ENCODE data around the gene SCAMP4.

SCAMP4 gene, protein sequence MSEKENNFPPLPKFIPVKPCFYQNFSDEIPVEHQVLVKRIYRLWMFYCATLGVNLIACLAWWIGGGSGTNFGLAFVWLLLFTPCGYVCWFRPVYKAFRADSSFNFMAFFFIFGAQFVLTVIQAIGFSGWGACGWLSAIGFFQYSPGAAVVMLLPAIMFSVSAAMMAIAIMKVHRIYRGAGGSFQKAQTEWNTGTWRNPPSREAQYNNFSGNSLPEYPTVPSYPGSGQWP

DNA sequence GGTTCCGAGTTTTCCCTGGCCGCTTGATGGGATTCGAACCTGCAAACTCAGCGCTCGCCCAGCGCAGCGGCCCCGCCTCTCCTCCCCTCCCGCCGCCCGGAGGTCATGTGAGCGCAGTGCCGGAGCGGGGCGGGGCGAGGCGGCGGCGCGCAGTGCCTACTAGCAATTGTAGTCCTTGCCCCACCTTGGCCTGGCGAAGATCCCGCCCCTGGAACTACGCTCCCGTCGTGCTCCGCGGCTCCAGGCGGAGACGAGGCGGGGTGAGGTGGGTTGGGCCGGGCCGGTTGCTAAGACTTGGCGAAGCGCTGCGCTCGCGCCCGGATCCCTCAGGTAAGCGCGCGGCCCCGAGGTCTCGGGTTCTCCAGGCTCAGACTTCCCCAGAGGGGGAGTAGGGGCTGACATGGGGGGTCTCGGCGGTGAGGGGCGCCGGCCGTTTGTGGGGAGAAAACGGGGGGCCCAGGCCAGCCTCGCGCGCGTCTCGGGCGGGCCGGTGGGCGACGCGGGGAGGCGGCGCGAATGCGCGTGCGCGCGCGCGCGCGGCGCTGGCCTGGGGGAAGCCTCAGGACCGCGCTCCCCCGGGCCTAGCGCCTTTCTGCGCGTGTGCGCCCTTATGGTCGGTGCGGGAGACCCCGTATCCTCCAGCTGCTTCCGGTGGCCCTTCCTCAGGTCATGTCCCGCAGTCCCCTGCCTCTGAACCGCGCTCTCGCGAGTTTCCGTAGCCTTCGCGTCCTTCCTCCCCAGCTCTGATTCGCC is at the start of gene SCAMP4, which contains the start of gene ADAT3:
Gene SCAMP4, plus strand, starts transcription at position 290 of the 753 bp plus-strand sequence. CDS start 9,621 bp downstream, outside the sequence.
Gene ADAT3, plus strand, starts transcription at position 290 of the 753 bp plus-strand sequence. CDS start 6,649 bp downstream, outside the sequence.
- DNase-seq, result peak; percentile 93 to 99 (median 96)

GRCh38 chr19:1855828-1856255 is 49.4 kb upstream of the SCAMP4 start:
- DNase-seq, result no peak

DNA sequence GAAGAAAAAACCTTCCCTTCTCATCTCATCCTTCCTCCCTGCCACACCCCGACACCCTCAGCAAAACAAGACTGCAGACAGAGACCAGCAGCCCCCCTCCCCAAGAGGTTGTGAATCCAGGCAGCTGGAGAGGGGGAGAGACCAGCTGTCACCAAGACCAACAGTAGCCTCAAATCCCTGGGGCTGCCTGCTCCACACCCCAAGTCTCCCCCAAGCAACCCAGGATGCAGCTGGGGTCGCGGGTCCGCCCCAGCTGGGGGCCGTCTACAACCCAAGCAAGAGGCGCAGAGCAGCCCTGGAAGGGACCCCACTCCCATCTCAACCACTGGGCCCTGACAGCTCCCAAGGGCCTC is 48.9 kb upstream of the SCAMP4 start:
- DNase-seq, result no peak

DNA sequence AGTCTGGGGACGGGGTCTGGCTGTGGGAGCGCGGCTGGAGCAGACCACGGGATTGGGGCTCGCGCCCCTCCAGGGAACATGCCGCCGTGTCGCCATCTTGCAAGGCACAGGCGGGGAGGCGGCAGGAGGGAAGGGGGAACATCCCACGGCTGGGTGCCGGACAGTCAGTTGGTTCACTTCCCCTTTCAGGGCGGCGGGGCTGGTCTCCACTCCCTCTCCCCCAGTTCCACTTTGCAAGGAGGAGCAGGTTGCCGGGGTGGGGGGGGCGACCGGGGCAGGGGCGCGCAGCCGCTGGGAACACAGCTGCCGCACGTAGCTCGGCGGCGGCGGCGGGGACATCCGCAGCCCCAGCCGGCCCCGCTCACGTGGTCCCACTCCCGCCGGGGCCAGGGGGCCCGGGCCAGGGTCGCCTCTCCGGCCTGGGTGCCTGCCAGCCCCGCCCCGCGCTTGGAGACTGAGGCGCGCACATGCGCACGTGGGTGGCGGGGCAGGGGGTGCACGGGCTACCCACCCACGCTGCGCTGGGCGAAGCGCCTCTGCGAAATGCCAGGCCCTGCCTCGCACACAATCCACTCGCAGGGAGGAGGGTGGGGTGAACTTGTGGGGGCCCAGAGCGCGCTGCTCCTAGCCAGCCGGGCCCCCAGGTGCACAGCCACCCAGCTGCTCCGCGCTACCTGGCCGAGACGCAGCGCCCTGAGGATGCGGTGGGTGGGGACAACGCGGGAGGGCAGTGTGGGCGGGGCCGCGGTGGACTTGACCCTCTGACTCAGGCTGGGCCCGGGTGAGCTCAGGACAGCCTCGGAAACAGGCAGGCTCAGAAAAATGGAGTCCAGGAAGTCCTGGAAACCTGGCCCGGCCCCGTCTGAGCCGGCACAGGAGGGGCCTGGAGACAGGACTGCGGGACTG is 48.2 kb upstream of the SCAMP4 start:
- no peak for DNase-seq

GRCh38 chr19:1857648-1858326 is 47.4 kb upstream of the SCAMP4 start:
- DNase-seq, result no peak

- no peak for DNase-seq
Measured at GRCh38 chr19:1858412-1859081, 46.7 kb upstream of the SCAMP4 start.

DNA sequence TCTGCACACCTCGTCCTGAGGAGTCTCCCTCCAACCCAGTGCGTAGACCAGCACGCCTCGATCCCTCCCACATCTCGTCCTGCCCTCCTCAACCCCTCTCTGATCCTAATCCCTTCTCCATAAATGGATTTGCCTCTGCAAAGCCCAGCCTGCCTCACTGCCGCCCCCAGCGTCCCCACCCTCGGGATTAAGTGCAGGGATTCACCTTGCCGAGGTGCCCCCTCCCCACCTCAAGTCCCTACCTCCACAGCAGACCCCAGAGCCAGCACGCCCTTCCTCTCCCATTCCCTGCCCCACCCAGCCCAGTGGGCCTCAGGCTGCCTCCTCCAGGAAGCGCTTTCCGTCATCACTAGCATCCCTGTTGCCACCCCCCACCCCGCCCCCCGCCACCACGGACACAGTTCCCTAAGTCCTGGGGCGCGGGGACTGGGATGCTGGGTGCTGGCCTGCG is 45.8 kb upstream of the SCAMP4 start:
- no peak for DNase-seq

GRCh38 chr19:1860042-1860775 is 45.0 kb upstream of the SCAMP4 start:
- no peak for DNase-seq

GRCh38 chr19:1860821-1861598 is 44.2 kb upstream of the SCAMP4 start:
- DNase-seq, result no peak

- DNase-seq, result no peak
Measured at GRCh38 chr19:1861599-1862031, 43.6 kb upstream of the SCAMP4 start.

DNA sequence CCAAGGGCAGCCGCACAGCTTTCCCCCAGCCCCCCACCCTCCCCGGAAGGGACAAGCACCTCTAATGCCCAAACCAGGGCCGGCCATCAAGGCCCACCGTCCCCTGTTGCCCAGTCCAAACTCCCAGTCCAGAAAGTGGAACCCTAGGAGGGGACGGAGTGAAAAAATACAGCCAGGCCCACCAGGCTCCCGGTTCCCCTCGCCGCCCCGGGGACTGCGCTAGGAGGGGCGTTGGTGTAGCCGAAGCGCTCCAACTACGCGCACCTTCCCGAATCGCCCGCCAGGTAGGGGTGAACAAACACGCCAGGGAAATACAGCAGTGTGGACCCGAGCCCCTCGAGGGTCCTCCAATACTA is 43.2 kb upstream of the SCAMP4 start:
- no peak for DNase-seq

GRCh38 chr19:1862424-1863327 is 42.5 kb upstream of the SCAMP4 start:
- DNase-seq, result peak in 3 of 4 experiments; percentile 31 to 49 (median 33)

GRCh38 chr19:1863328-1863637 is 41.9 kb upstream of the SCAMP4 start, which contains the start of gene KLF16:
KLF16 (minus strand) TSS chr19:1863579; CDS start chr19:1863497, 82 bp downstream.
- no peak for DNase-seq

- DNase-seq, result peak; percentile 87 to 95 (median 92)
Measured at GRCh38 chr19:1863638-1864479, 41.3 kb upstream of the SCAMP4 start.

DNA sequence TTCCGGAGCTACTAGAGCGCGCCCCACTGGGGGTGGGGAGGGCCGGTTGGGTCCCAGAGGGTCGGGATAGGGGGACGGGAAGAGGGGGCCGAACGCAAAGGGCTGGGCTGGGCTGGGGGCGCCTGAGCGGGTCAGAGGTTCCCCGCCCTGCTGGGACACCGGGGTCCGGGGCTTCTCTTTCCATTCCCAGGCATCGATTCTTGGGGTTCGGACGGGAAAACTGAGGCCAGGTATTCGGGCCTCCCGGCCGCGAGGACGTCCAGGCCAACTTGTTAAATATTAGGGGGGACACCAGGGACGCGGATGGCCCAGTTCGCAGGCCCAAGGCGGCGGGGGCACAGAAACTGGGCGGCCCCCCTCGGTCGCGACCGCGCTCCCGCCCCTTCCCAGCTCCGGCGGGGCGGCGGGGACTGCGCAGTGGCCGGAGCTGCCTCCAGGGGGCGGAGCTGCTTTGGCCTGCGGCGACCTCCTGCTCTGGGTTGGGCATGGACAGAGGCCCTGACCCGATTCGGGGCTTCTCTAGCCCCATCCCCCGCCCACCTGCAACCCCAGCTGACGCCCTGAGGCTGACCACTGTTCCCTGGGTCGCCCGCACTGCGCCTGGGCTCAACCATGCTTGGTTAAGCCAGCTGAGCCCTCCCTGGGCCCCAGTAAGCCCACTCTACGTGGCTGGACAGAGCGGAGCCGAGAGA is 40.6 kb upstream of the SCAMP4 start:
- peak; percentile 32 to 54 (median 40) for DNase-seq

GRCh38 chr19:1865172-1866010 is 39.8 kb upstream of the SCAMP4 start:
- DNase-seq, result no peak
